UCSD-AML1 (cell line): ENCODE measurements around the gene PHACTR4.
"Not testable (repeated sequence)": the region's sequence is repeated elsewhere in the genome, so short reads cannot be mapped to it uniquely, and the experiment has no call there.

Source experiments
- DNase-seq: peaks from one replicate; lab custom pipeline; 2025; ENCODE audit not compliant: unreplicated experiment; lab: John Stamatoyannopoulos, UW

The PHACTR4 gene

GRCh38 chr1:28370239-28371009, 884 bp downstream of the PHACTR4 start:
- DNase-seq: peak; percentile 47

GRCh38 chr1:28371010-28371377, 1.5 kb downstream of the PHACTR4 start:
- DNase-seq: no peak

GRCh38 chr1:28373450-28373849, 3.9 kb downstream of the PHACTR4 start:
- DNase-seq: not testable (repeated sequence)

GRCh38 chr1:28374297-28374696, 4.8 kb downstream of the PHACTR4 start:
- DNase-seq: no peak

- DNase-seq: not testable (repeated sequence)
Observed at GRCh38 chr1:28375598-28375997, 6.1 kb downstream of the PHACTR4 start.

GRCh38 chr1:28376195-28376594, 6.7 kb downstream of the PHACTR4 start:
- DNase-seq: not testable (repeated sequence)

GRCh38 chr1:28378906-28379305, 9.4 kb downstream of the PHACTR4 start:
- DNase-seq: no peak

GRCh38 chr1:28380394-28380793, 10.9 kb downstream of the PHACTR4 start:
- no peak for DNase-seq

GRCh38 chr1:28383785-28384184, 14.2 kb downstream of the PHACTR4 start:
- not testable (repeated sequence) for DNase-seq

- no peak for DNase-seq
Observed at GRCh38 chr1:28392027-28392652, 22.6 kb downstream of the PHACTR4 start.

- no peak for DNase-seq
Observed at GRCh38 chr1:28394136-28394535, 24.6 kb downstream of the PHACTR4 start.

GRCh38 chr1:28395181-28395580, 25.6 kb downstream of the PHACTR4 start:
- DNase-seq: no peak

- no peak for DNase-seq
Observed at GRCh38 chr1:28401760-28402159, 32.2 kb downstream of the PHACTR4 start.

GRCh38 chr1:28409090-28409489, 39.5 kb downstream of the PHACTR4 start:
- no peak for DNase-seq

- DNase-seq: no peak
Observed at GRCh38 chr1:28411656-28412055, 42.1 kb downstream of the PHACTR4 start.

- peak; percentile 19 for DNase-seq
Observed at GRCh38 chr1:28412731-28413130, 43.2 kb downstream of the PHACTR4 start.

GRCh38 chr1:28416509-28417194, 47.1 kb downstream of the PHACTR4 start:
- no peak for DNase-seq

- peak; percentile 20 for DNase-seq
Observed at GRCh38 chr1:28417441-28417922, 47.9 kb downstream of the PHACTR4 start.

- no peak for DNase-seq
Observed at GRCh38 chr1:28417926-28418637, 48.5 kb downstream of the PHACTR4 start.

GRCh38 chr1:28421744-28422143, 52.2 kb downstream of the PHACTR4 start:
- no peak for DNase-seq

- no peak for DNase-seq
Observed at GRCh38 chr1:28426831-28427230, 57.3 kb downstream of the PHACTR4 start.
